ENCODE measurements around the gene CTPS1. TPM values are rescaled to one million over a fixed set of nuclear protein-coding genes. Genes with fewer than 3 reads are reported as not detected.

Gene CTPS1
- total and polyA plus RNA-seq, 2 donors (not counting 1 experiment from before 2014, with no cell fraction given): 12.1 to 26.5 TPM

DNA sequence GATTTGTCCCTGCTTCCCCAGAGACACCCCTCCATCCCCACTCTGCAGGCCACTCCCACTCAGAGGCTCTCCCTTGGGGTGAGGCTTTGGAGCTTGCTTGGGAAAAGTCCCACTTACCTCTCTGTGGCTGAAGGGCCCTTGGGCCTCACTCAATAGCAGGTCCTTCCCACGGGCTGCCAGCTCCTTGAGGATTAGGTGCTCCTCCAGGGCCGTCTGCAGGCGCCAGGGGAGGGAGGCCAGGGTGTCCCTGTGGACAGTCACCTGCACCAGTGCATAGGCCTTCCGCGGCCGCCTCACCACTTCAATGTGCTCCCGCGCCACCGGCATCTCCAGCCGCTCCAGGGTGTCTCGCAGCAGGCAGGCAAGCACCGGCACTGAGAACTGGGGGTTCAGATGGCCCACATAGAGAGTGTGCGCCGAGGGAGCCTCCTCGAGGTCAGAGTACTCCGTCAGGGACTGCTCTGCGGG is 40.6 kb downstream of the CTPS1 start:
- H4K20me1 ChIP-seq (ENCODE audit: control insufficient read depth, extremely low read depth, insufficient read depth, low read length): no peaks in the 10 kb centered on the region
- no peak overlapping the region for H3K9ac ChIP-seq (ENCODE audit: insufficient read depth, low read length)
- TF ChIP-seq, protein P1, sequence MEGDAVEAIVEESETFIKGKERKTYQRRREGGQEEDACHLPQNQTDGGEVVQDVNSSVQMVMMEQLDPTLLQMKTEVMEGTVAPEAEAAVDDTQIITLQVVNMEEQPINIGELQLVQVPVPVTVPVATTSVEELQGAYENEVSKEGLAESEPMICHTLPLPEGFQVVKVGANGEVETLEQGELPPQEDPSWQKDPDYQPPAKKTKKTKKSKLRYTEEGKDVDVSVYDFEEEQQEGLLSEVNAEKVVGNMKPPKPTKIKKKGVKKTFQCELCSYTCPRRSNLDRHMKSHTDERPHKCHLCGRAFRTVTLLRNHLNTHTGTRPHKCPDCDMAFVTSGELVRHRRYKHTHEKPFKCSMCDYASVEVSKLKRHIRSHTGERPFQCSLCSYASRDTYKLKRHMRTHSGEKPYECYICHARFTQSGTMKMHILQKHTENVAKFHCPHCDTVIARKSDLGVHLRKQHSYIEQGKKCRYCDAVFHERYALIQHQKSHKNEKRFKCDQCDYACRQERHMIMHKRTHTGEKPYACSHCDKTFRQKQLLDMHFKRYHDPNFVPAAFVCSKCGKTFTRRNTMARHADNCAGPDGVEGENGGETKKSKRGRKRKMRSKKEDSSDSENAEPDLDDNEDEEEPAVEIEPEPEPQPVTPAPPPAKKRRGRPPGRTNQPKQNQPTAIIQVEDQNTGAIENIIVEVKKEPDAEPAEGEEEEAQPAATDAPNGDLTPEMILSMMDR (conservative IDR thresholded peaks at IDR 0.05 in 1 of 2, IDR thresholded peaks at IDR 0.05 in 1 of 2; ENCODE audit: low read depth in 1 of 2, low read length in 2 of 2): no peak
- no peak for TF ChIP-seq EZH2 (IDR thresholded peaks at IDR 0.05; ENCODE audit: low read length, missing control alignments)
- no peak overlapping the region for H3K4me3 ChIP-seq (replicated peaks in 1 of 4; ENCODE audit: control extremely low read depth in 1 of 4, insufficient read depth in 1 of 4, low read depth in 3 of 4, low read length in 4 of 4)
- H3K27ac ChIP-seq (ENCODE audit: insufficient read depth, low read length): no peak overlapping the region
- no peaks in the 10 kb centered on the region for H3K79me2 ChIP-seq (ENCODE audit: control insufficient read depth, insufficient read depth, low read length)
- H3K36me3 ChIP-seq (ENCODE audit: control insufficient read depth, insufficient read depth, low read length): peaks cover 7% of the 10 kb centered on the region
- no peaks in the 10 kb centered on the region for H3K9me3 ChIP-seq (ENCODE audit: control insufficient read depth, insufficient read depth, low read depth, low read length)
- H2AFZ ChIP-seq (ENCODE audit: low read length): no peak overlapping the region
- no peak overlapping the region for H3K4me2 ChIP-seq (ENCODE audit: extremely low read depth, insufficient read depth, low read length)
- H3K27me3 ChIP-seq (ENCODE audit: control insufficient read depth, insufficient read depth, low read length): no peaks in the 10 kb centered on the region
- peaks cover 2% of the 10 kb centered on the region for H3K4me1 ChIP-seq (ENCODE audit: control insufficient read depth, extremely low read depth, insufficient read depth, low read length)
- DNase-seq (ENCODE audit: low read depth in 2 of 2): no peak

DNA sequence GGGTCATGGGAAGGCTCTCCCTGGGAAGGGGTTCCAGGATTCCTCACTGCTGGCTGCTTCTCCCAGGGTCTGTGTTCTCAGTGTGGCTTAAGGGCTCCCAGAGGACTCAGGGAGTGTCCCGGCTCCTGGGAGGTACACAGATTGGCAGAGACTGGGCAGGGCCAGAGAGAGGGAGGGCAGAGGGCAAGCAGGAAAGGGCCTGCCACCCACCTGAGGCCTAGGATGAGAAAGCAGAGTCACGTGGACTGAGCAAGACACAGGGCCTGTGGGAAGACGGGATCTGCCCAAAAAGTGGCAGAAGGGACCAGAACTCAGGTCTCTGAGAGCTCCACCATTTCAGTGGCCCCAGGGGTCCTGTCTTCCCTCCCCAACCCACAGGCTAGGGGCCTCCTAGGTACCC is 41.2 kb downstream of the CTPS1 start:
- DNase-seq (ENCODE audit: low read depth in 2 of 2): no peak
- peaks cover 5% of the 10 kb centered on the region for H3K36me3 ChIP-seq (ENCODE audit: control insufficient read depth, insufficient read depth, low read length)
- TF ChIP-seq EZH2 (IDR thresholded peaks at IDR 0.05; ENCODE audit: low read length, missing control alignments): no peak
- TF ChIP-seq, protein P1 (conservative IDR thresholded peaks at IDR 0.05 in 1 of 2, IDR thresholded peaks at IDR 0.05 in 1 of 2; ENCODE audit: low read depth in 1 of 2, low read length in 2 of 2): no peak
- no peaks in the 10 kb centered on the region for H3K27me3 ChIP-seq (ENCODE audit: control insufficient read depth, insufficient read depth, low read length)
- no peaks in the 10 kb centered on the region for H3K9me3 ChIP-seq (ENCODE audit: control insufficient read depth, insufficient read depth, low read depth, low read length)
- H3K4me1 ChIP-seq (ENCODE audit: control insufficient read depth, extremely low read depth, insufficient read depth, low read length): peaks cover 2% of the 10 kb centered on the region
- no peak overlapping the region for H3K4me2 ChIP-seq (ENCODE audit: extremely low read depth, insufficient read depth, low read length)
- H3K79me2 ChIP-seq (ENCODE audit: control insufficient read depth, insufficient read depth, low read length): no peaks in the 10 kb centered on the region
- no peak overlapping the region for H3K27ac ChIP-seq (ENCODE audit: insufficient read depth, low read length)
- no peaks in the 10 kb centered on the region for H4K20me1 ChIP-seq (ENCODE audit: control insufficient read depth, extremely low read depth, insufficient read depth, low read length)
- no peak overlapping the region for H2AFZ ChIP-seq (ENCODE audit: low read length)
- no peak overlapping the region for H3K4me3 ChIP-seq (replicated peaks in 1 of 4; ENCODE audit: control extremely low read depth in 1 of 4, insufficient read depth in 1 of 4, low read depth in 3 of 4, low read length in 4 of 4)
- H3K9ac ChIP-seq (ENCODE audit: insufficient read depth, low read length): no peak overlapping the region

DNA sequence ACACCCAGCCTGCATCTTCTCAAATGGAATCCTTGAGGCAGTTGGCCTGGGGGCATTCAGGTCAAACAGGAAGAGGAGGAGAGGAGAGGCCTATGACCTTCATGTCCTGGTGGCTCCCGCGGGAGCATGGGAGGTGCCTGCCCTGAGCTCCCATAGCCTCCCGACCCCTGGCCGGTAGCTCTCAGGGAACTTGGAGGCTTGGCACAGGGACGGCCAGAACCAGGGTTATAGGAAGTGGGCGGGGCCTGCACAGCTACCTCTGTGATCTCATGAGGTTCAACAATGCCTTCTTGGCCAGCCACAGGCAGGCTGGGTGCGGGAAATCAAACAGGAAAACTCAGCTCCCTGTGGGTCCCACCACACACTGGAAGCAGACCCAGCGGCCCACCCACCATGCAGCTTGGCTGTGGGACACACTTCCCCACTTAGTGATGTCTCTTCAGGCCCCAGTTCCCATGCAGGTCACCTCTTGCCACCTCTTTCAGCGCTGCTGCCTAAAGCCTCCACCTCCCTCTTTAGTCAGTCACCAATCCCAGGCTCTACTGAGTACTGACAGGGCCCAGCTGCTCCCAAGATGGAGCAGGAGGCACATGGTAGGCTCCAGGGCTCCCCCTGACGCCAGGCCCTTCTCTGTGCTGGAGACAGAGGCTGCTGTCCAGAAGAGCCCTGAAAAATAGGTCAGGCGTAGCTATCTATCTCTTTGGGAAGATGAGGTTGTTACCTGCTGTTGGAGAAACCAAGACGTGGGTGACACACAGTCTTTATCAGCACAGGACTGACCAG is 42.2 kb downstream of the CTPS1 start, which contains the start of gene SLFNL1:
SLFNL1 (minus strand) TSS at position 200 of the 783 bp plus-strand sequence. CDS start 1,065 bp downstream, outside the sequence.
- Histone ChIP-seq H3K27me3 (ENCODE audit: control insufficient read depth, insufficient read depth, low read length) (no peaks in the 10 kb centered on the region), H2AFZ (ENCODE audit: low read length) (no peak within 1 kb of the TSS), H3K4me1 (ENCODE audit: control insufficient read depth, extremely low read depth, insufficient read depth, low read length) (peaks cover 2% of the 10 kb centered on the region), H3K27ac (ENCODE audit: insufficient read depth, low read length) (no peak within 1 kb of the TSS), H3K36me3 (ENCODE audit: control insufficient read depth, insufficient read depth, low read length) (peaks cover 5% of the 10 kb centered on the region), H4K20me1 (ENCODE audit: control insufficient read depth, extremely low read depth, insufficient read depth, low read length) (no peaks in the 10 kb centered on the region), H3K4me2 (ENCODE audit: extremely low read depth, insufficient read depth, low read length) (no peak within 1 kb of the TSS), H3K79me2 (ENCODE audit: control insufficient read depth, insufficient read depth, low read length) (no peaks in the 10 kb centered on the region), H3K9ac (ENCODE audit: insufficient read depth, low read length) (no peak within 1 kb of the TSS), H3K9me3 (ENCODE audit: control insufficient read depth, insufficient read depth, low read depth, low read length) (no peaks in the 10 kb centered on the region), H3K4me3 (replicated peaks in 1 of 4; ENCODE audit: control extremely low read depth in 1 of 4, insufficient read depth in 1 of 4, low read depth in 3 of 4, low read length in 4 of 4) (no peak within 1 kb of the TSS)
- DNase-seq (ENCODE audit: low read depth in 2 of 2): peak in 1 of 2 donors; percentile 59
- TF ChIP-seq, protein P1 (conservative IDR thresholded peaks at IDR 0.05 in 1 of 2, IDR thresholded peaks at IDR 0.05 in 1 of 2; ENCODE audit: low read depth in 1 of 2, low read length in 2 of 2): peak; percentile 30 to 41
- no peak for TF ChIP-seq EZH2 (IDR thresholded peaks at IDR 0.05; ENCODE audit: low read length, missing control alignments)

Measured in fibroblast of lung (primary cell).